GM23338 (cell line): ENCODE measurements around the gene HDAC3. TPM values are rescaled to one million over a fixed set of nuclear protein-coding genes. Genes with fewer than 3 reads are reported as not detected.

Experiments used
- ATAC-seq: fragments of 200-7000 bp; cut with Tn5 transposase; 3 replicates; pipeline ENCODE4 v1.9.1; 2020
- DNase-seq: peaks from one replicate; pipeline ENCODE4 v3.0.0-alpha.2; 2015; ENCODE audit warnings: low spot score
- H2AFZ ChIP-seq: fragments of 200-600 bp; sonication (generic); 2 replicates; pipeline ENCODE4 v1.8.0; 2016; ENCODE audit warnings: antibody characterized with exemption, mild to moderate bottlenecking, moderate library complexity
- H3F3A ChIP-seq: fragments of 200-600 bp; sonication (generic); replicated peaks from 2 replicates; pipeline ENCODE4 v1.8.0; 2017; ENCODE audit warnings: antibody characterized with exemption, mixed run types, low read depth
- H3K27ac ChIP-seq: fragments of 200-600 bp; sonication (generic); 2 replicates; pipeline ENCODE4 v1.6.1; 2016; ENCODE audit warnings: low read depth
- H3K27me3 ChIP-seq: fragments of 200-600 bp; sonication (generic); 2 replicates; pipeline ENCODE4 v1.8.0; 2016; ENCODE audit warnings: mild to moderate bottlenecking, mixed run types, moderate library complexity; ENCODE audit not compliant: insufficient read depth
- H3K36me3 ChIP-seq: fragments of 200-600 bp; sonication (generic); 2 replicates; pipeline ENCODE4 v1.8.0; 2016; ENCODE audit warnings: mild to moderate bottlenecking; ENCODE audit not compliant: insufficient read depth
- H3K4me1 ChIP-seq: fragments of 200-600 bp; sonication (generic); 2 replicates; pipeline ENCODE4 v1.8.0; 2016; ENCODE audit warnings: mild to moderate bottlenecking, moderate library complexity; ENCODE audit not compliant: insufficient read depth
- H3K4me2 ChIP-seq: fragments of 200-600 bp; sonication (generic); 2 replicates; pipeline ENCODE4 v1.7.1; 2017; ENCODE audit warnings: mixed run types
- H3K4me3 ChIP-seq: fragments of 200-600 bp; sonication (generic); 2 replicates; pipeline ENCODE4 v1.6.1; 2016; ENCODE audit warnings: mixed run types
- H3K79me2 ChIP-seq: fragments of 200-600 bp; sonication (generic); replicated peaks from 2 replicates; pipeline ENCODE4 v1.8.0; 2017; ENCODE audit warnings: mild to moderate bottlenecking; ENCODE audit not compliant: insufficient read depth
- H3K9me2 ChIP-seq: fragments of 200-600 bp; sonication (generic); 2 replicates; pipeline ENCODE4 v1.8.0; 2017; ENCODE audit not compliant: insufficient read depth
- H4K20me1 ChIP-seq: fragments of 200-600 bp; sonication (generic); replicated peaks from 2 replicates; pipeline ENCODE4 v1.8.0; 2017; ENCODE audit warnings: mild to moderate bottlenecking; ENCODE audit not compliant: insufficient read depth
- H3K27ac Mint-ChIP-seq: 2 replicates; pipeline ENCODE4 v1.8.0; 2020; ENCODE audit warnings: inconsistent platforms, mild to moderate bottlenecking, moderate library complexity, mixed read lengths
- H3K27me3 Mint-ChIP-seq: 3 replicates; pipeline ENCODE4 v1.8.0; 2022; ENCODE audit warnings: low read depth, mild to moderate bottlenecking, moderate library complexity, mixed read lengths, inconsistent platforms; ENCODE audit not compliant: insufficient read depth, poor library complexity
- H3K36me3 Mint-ChIP-seq: 3 replicates; pipeline ENCODE4 v1.8.0; 2021; ENCODE audit warnings: low read depth, mild to moderate bottlenecking, inconsistent platforms, moderate library complexity, mixed read lengths
- H3K4me1 Mint-ChIP-seq: 3 replicates; pipeline ENCODE4 v1.8.0; 2020; ENCODE audit warnings: mild to moderate bottlenecking, inconsistent platforms, mixed read lengths
- H3K4me3 Mint-ChIP-seq: 3 replicates; pipeline ENCODE4 v1.8.0; 2021; ENCODE audit warnings: moderate library complexity, mild to moderate bottlenecking, inconsistent platforms, mixed read lengths
- H3K9me3 Mint-ChIP-seq: 3 replicates; pipeline ENCODE4 v1.8.0; 2020; ENCODE audit warnings: moderate library complexity, mild to moderate bottlenecking, inconsistent platforms, mixed read lengths
- CREB1 ChIP-seq: fragments of 250-450 bp; sonication (Bioruptor Pico); IDR thresholded peaks from 2 replicates; pipeline ENCODE4 v1.5.0; 2020; ENCODE audit warnings: low read depth, mild to moderate bottlenecking, moderate library complexity
- CTCF ChIP-seq, 2 experiments: fragments of 200-600 bp in 1 of 2; sonication (generic) in 1 of 2; conservative IDR thresholded peaks; 2 replicates each; pipeline versions ENCODE4 v1.5.1 to v1.6.1; 2016 to 2017; ENCODE audit warnings: antibody characterized with exemption in 2 of 2, low read depth in 2 of 2, mild to moderate bottlenecking in 2 of 2, moderate library complexity in 1 of 2
- EZH2phosphoT487 ChIP-seq: fragments of 200-600 bp; sonication (generic); IDR thresholded peaks from one replicate; pipeline ENCODE4 v1.8.1; 2018; ENCODE audit warnings: antibody characterized with exemption; ENCODE audit not compliant: unreplicated experiment
- JUNB ChIP-seq: IDR thresholded peaks from one replicate; pipeline ENCODE4 v1.6.1; 2016; ENCODE audit warnings: antibody characterized with exemption; ENCODE audit not compliant: unreplicated experiment
- NANOG ChIP-seq: IDR thresholded peaks from 2 replicates; pipeline ENCODE4 v1.6.1; 2016; ENCODE audit warnings: antibody characterized with exemption, borderline replicate concordance
- POLR2AphosphoS5 ChIP-seq: IDR thresholded peaks from 2 replicates; pipeline ENCODE4 v1.6.1; 2016; ENCODE audit warnings: antibody characterized with exemption, low read depth
- REST ChIP-seq: IDR thresholded peaks from one replicate; pipeline ENCODE4 v1.6.1; 2018; ENCODE audit warnings: antibody characterized with exemption; ENCODE audit not compliant: unreplicated experiment
- ZNF114 ChIP-seq: fragments of 250-450 bp; sonication (Bioruptor Pico); IDR thresholded peaks from 2 replicates; pipeline ENCODE4 v1.5.0; 2020; ENCODE audit warnings: mild to moderate bottlenecking, moderate library complexity
- ZNF331 ChIP-seq: fragments of 250-450 bp; sonication (Bioruptor Pico); IDR thresholded peaks from 2 replicates; pipeline ENCODE4 v1.5.0; 2020; ENCODE audit warnings: low read depth, mild to moderate bottlenecking, moderate library complexity
- polyA plus RNA-seq: library from polyadenylated mRNA; unstranded; fragments of >200 nt; fragmentation: Nextera tagmentation; extraction: Ambion mirVana; gene quantifications from 2 replicates; pipeline ENCODE4 v1.2.1, GENCODE V29; 2016
- total RNA-seq: library from RNA; depleted of rRNA; stranded (reverse); fragments of >200 nt; shearing (Covaris generic); gene quantifications from 2 replicates; pipeline ENCODE4 v1.2.3, GENCODE V29; 2014

Gene HDAC3
- total and polyA plus RNA-seq, 2 experiments from 2014 or later = 59.2 to 90.0 TPM

DNA sequence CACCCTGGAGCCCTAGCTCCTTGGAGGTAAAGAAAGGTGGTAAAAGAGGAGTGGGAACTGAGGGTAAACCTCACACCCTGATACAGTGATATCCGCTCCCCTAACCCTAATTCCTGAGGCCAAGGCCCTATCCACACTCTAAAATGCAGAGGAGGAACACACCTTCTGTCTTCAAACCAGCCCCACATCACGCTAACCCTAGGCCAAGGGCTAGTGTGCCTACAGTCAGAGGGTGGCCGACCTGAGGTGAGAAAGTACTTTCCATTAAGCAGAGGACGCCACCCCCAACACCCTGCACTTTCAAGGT, 590 bp downstream of the HDAC3 start:
- Histone ChIP-seq H3K4me2 (peak overlapping the region; percentile 95), H3K27ac (peak overlapping the region; percentile 90), H3K36me3 (0 out of 2 replicates have a peak, but pooled peaks cover 6% of the 10 kb centered on the region), H2AFZ (no peak overlapping the region), H3K27me3 (peaks cover 3% of the 10 kb centered on the region; the same call in 1 of the 2 replicates), H4K20me1 (peaks cover 26% of the 10 kb centered on the region), H3K4me3 (peak overlapping the region; percentile 99), H3K9me2 (no peaks in the 10 kb centered on the region), H3K79me2 (peaks cover 54% of the 10 kb centered on the region), H3K4me1 (peaks cover 20% of the 10 kb centered on the region), H3F3A (0 out of 2 replicates have a peak, but pooled peaks cover 14% of the 10 kb centered on the region)
- ATAC-seq = no peak
- no peak for DNase-seq
- TF ChIP-seq CTCF (conservative IDR thresholded peaks at IDR 0.05; ENCODE audit: low read depth in 2 of 2) (no peak), EZH2phosphoT487 (no peak), NANOG (no peak), CREB1 (no peak), REST (no peak), POLR2AphosphoS5 (no peak), JUNB (no peak), ZNF331 (no peak)
- H3K4me3 Mint-ChIP-seq = peak overlapping the region; percentile 91
- H3K36me3 Mint-ChIP-seq = peaks cover 26% of the 10 kb centered on the region
- H3K4me1 Mint-ChIP-seq = peaks cover 29% of the 10 kb centered on the region
- peak overlapping the region; percentile 81 for H3K27ac Mint-ChIP-seq
- H3K9me3 Mint-ChIP-seq = no peaks in the 10 kb centered on the region
- peaks cover 8% of the 10 kb centered on the region for H3K27me3 Mint-ChIP-seq

- Histone ChIP-seq H3K79me2 (peaks cover 58% of the 10 kb centered on the region), H3K27me3 (peaks cover 3% of the 10 kb centered on the region; the same call in 1 of the 2 replicates), H3K4me2 (peak overlapping the region; percentile 95), H2AFZ (no peak overlapping the region), H3K27ac (no peak overlapping the region), H3K9me2 (no peaks in the 10 kb centered on the region), H3K36me3 (0 out of 2 replicates have a peak, but pooled peaks cover 6% of the 10 kb centered on the region), H3K4me1 (peaks cover 20% of the 10 kb centered on the region), H3K4me3 (peak overlapping the region; percentile 99), H4K20me1 (peaks cover 27% of the 10 kb centered on the region), H3F3A (0 out of 2 replicates have a peak, but pooled peaks cover 14% of the 10 kb centered on the region)
- Mint-ChIP-seq H3K9me3 (no peaks in the 10 kb centered on the region), H3K4me3 (peak overlapping the region; percentile 91), H3K36me3 (peaks cover 22% of the 10 kb centered on the region; the same call in 2 of the 3 replicates), H3K27me3 (peaks cover 8% of the 10 kb centered on the region), H3K27ac (peak overlapping the region; percentile 81; the same call in 1 of the 2 replicates), H3K4me1 (peaks cover 29% of the 10 kb centered on the region)
- no peak for ATAC-seq
- DNase-seq = no peak
- no peak for TF ChIP-seq CTCF (conservative IDR thresholded peaks at IDR 0.05; ENCODE audit: low read depth in 2 of 2)
- no peak for TF ChIP-seq ZNF114 (CRISPR knock-in tag)
Observed at GRCh38 chr5:141635646-141636045, 1.0 kb downstream of the HDAC3 start.
